H4 (cell line): ENCODE results near the gene KCND1. TPM values are rescaled to one million over a fixed set of nuclear protein-coding genes. Genes with fewer than 3 reads are reported as not detected.
"Not testable (repeated sequence)": the region's sequence is repeated elsewhere in the genome, so short reads cannot be mapped to it uniquely, and the experiment has no call there.

Source experiments
- DNase-seq: peaks from one replicate; pipeline ENCODE4 v3.0.0-alpha.2; 2015; ENCODE audit warnings: low spot score
- total RNA-seq: library from RNA; depleted of rRNA; stranded (reverse); fragments of >200 nt; shearing (Covaris generic); gene quantifications from 2 replicates; pipeline ENCODE4 v1.2.3, GENCODE V29; 2014; rRNA removed

KCND1 gene
- 0.12 TPM in 1 of 2 replicates, not detected in the other for total RNA-seq

DNA sequence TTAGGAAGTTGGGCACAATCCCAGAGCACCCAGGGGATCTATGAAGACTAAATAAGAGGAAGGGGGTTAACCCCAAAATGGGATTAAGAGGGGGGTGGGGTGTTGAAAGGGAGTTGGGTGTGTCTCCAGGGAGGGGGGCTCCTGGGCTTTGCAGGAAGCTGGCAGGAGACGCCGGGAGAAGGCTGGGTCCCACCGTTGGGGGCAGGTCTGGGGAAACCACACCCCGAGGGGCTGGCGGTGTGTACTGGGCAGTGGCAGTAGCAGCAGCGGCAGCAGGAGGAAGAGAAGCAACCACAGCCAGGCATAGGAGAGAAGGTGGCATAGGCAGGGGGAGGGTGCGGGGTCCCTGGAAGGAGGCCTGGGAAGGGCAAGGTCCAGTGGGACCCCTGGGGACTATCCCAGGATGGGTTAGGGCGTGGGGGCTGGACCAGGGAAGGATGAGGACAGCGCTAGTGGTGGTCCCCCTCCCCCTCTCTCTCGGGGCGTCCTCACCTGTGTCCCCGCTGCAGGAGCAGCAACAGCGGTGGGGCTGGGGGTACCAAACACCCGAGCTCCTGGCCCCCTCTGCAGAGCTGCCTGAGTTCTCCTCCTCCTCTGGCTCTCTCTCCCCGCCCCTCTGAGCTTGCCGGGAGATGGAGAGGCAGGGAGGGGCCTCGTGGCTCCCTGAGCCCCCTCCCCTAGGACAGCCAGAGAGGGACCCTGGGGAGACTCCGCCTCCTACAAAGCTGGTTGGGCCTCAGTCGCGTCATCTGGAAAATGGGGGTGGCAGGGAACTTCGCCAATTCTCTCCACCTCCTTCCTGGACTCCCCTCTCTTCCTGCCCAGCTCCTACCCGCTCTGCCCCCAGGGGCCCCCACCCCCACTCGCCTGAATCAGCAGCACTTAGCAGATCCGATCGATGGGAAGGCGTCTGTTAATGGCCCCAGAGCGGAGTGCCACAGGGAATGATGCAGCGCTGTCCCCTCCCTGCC is at the start of gene KCND1:
Gene KCND1 (minus strand): TSS at position 596 of the 971 bp plus-strand sequence. CDS start 1,573 bp downstream, outside the sequence.
- no peak for DNase-seq

DNA sequence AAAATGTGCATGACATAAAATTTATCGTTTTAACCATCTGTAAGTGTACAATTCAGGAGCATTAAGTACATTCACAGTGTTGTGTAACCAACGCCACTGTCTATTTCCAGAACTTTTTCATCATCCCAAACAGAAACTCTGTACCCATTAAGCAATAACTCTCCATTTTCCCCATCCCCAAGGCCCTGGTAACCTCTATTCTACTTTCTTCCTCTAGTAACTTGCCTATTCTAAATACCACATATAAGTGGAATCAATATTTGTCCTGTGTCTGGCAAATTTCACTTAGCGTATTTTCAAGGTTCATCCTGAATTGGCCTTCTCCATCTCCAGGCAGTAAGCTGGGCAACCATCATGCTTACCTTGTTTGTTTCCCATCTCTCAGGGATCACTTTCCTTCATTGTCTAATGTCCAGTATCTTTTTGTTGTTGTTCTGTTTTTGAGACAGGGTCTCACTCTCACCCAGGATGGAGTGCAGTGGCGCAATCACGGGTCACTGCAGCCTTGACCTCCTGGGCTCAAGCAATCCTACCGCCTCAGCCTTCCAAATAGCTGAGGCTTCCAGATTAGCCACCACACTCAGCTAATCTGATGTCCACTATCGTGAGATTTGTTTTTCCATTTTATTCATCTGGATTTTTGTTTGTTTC is 48.1 kb upstream of the KCND1 start:
- no peak for DNase-seq

DNA sequence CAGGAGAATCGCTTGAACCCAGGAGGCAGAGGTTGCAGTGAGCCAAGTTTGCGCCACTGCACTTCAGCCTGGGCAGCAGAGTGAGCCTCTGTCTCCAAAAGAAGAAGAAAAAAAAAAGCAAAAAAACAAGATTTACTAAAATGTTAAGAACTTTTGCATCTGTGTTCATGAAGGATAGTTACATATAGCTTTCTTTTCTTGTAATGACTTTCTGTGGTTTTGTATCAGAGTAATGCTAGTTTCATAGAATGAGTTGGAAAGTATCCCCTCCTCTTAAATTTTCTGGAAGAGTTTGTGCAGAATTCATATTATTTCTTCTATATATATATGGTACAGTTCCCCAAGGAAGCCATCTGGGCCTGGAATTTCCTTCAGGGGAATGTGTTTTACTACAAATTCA is 47.4 kb upstream of the KCND1 start:
- no peak for DNase-seq

DNA sequence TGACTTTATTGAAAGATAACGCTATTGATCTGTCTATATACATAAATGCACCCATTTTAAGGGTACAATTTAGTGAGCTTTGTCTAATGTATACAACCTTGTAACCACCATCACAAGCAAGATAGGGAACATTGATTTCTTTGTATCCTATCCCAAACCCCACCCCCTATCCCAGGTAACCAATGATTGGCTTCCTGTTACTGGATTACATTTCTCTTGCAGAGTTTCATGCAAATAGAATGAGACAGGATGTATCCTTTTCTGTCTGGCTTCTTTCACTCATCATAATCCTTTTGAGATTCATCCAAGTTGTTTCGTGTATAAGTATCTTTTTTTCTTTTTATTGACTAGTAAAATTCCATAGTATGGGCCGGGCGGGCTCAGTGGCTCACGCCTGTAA is 32.1 kb upstream of the KCND1 start:
- no peak for DNase-seq

DNA sequence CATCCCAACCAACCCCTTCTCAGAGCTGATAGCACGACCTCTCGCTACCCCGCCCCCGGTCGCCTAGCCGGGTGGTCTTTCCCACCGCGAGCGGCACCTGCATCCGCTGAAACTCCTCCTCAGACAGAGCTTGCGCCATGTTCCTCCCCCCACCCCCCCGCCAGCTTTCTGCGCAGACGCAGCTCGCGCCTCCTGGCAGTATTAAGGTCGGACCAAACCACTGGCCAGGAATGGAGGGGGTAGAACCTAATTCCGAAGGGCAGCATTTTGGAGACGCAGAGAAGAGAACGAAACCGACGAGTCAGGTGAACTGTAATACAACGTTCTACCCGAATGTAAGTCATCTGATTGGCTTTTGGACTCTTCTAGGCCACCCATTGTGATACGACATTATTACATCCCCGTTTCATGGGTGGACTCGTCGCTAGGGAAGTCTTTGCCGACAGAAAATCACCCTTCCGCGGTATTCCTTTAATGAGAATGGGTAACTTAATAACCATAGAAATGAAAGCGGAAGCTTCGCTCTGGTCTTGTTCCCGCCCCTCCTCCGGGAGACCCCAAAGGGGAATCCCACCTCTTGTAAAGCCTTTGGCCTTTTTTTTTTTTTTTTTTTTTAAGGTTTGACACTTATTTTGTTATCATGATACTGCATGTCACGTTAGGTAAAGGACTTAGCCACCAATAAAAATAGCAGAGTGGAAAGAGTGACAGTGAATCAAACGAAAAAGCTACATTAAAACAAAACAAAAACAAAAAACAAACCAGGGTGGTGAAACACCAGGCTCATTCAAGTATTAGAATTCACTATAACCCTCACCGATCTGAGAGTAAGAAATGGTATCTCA is 30.7 kb upstream of the KCND1 start, which contains the start of gene GRIPAP1:
Gene GRIPAP1 (minus strand): TSS at position 174 of the 845 bp plus-strand sequence. CDS start 35 bp downstream, at position 139.
- peak; percentile 88 for DNase-seq

DNA sequence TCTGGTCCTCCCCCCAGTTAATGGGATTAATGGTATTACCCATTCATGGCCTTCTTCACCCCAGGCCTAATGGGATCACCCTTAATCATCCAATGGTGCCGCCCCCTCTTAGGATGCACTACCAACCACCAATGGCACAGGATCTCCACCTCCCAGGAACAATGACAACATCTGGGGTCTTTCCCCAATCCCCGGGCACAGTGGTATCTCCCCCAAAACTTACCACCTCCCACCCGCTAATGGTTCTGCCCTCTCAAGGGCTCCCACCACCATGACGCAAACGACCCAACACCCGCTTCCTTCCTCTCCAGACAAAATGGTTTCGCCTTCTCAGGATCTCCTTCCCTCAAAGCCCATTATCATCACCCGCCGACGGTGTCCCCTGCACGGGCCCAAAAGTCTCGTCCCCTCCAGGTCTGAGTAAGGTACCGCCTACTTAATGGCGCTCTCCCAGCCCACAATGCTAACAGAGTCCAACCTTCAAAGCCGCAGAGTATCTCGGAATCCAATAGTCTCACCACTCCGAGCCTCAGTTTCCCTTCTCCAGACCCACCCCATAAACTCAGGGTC is 30.0 kb upstream of the KCND1 start:
- DNase-seq: no peak

DNA sequence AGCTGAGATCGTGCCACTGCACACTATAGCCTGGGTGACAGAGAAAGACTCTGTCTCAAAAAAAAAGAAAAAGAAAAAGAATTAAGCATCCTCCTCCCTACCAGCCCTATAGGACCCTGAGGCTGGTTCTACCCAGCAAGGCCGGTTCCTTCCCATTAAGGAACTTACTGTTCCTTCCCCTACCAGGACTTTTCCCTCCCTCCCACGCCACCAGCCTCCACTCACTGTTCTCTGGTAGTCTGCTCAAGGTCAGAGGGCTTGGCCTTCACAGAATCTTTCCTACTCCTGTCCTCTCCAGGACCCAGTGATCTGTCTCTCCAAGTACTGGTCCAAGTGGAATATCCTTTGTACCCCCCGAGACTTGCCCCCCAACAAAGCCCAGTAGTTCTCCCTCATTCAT is 29.0 kb upstream of the KCND1 start:
- DNase-seq: no peak

DNA sequence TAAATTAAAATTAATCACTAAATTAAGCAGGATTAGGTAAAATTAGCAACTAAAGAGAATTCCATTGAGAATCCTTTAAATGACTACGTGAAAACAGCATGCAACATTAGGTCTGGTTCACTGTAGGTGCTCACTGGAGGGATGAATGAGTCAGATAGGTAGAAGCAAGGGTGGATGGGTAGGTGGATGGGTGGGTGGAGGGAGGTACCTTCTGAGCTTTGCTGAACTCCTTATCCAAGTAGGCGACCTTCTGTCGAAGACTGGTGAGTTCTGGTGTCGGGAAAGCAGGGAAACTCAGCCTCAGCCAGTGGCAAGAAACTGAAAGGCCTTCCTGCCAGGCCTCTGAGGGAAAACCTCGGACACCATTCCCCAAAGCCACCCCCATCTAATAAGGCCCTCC is 27.4 kb upstream of the KCND1 start:
- DNase-seq: no peak

DNA sequence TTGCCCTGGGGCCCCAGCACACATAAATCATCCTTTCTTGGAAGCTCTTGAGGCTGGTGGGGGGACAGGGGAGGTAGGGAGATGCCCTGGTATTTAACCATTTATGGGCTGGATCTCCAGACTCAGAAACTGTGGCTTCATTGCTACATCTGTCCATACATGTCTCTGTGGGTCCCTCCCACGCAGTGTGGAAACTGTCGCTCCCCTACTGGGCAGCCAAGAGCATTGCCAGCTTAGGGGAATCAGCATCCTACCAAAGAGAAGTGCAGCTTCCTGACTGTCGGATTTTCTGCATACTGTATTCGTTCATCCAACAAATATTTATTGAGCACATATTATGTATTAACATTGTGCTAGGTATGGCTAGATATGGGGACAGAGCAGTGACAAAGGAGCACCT is 26.7 kb upstream of the KCND1 start:
- DNase-seq: no peak

DNA sequence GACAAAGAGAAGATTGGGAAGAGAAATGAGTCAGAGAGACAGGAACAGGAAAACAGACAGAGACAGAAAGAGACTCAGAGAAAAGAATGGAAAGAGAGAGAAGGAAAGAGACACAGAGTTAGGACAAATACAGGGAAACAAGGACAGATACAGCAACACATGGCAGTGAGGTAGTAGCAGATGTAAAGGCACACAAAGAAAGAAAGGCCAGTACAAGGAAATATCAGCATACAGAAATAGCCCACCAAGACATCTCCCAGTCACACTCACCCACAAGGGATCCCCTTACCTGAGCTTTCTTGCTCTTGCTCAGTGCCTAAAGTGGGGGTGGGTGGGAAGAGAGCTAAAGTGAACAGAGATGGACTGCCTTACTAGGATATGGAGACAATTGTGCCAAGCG is 26.2 kb upstream of the KCND1 start:
- no peak for DNase-seq

DNA sequence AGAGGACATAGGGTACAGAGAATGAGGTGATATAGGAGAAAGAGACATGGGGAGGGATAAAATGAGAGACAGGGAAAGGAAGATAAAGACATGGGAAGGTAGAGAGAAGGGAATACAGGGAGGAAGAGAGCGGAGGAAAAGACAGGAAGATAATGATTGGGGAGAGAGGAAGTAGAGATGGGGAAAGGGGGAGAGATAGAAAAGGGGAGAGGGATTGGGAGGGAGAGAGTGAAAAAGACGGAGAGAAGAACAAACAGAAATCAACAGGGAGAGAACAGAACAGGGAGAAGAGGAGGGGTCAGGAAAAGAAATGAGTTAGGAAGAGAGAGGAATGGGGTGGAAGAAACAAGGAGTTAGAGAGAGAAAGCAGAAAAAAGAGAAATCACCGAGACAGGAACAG is 25.8 kb upstream of the KCND1 start:
- no peak for DNase-seq

DNA sequence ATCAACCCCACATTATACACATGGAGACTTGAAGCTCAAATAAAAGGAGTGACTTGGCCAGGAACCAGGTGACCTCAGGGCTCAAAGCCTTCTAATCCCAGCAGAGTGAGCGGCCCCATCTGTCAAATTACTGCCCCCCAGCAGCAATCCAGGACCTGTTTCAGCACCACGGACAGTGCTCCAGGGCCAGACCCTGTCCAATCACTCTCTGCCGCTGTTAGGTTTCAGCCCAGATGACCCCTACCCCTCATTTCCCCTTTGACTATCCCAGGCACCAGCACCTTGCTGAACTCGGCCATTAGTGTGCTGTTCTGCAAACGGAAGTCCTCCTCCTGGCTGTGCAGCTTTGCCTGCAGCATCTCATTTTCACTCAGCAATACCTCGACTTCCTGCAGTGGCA is 25.3 kb upstream of the KCND1 start:
- no peak for DNase-seq

DNA sequence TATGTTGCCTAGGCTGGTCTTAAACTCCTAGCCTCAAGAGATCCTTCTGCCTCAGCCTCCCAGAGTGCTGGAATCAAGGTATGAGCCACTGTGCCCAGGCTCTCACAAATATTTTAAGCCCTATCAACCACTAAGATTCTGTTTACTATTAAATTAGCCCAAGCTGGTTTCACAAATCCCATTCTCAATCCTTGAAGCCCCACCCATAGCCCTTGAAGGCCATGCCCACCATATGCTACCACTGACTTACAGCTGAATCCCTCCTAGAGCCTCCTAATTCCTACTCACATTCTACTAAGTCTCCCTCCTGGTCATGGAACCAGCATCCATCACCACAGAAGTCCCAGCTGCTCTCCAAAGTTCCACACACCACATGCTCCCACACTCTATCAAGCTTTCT is 20.7 kb upstream of the KCND1 start:
- no peak for DNase-seq

DNA sequence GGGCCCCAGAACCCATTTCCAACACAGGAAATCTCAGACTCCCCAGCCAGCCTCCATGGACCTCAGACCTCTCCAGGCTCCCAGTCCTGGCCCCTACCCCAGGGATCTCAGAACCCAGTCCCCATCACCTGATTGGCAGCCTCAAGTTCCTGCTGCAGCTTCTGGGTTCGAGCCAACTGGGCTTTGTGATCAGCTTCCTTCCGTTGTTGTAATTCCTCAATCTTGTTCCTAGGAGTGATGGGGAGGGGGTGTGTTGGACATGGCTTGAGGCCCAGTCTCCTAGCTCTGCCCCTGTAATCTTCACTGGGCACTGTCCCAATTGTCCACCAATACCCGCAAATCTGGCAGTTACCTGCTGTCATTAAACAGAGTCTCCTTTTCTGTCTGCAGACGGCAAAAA is 17.8 kb upstream of the KCND1 start:
- no peak for DNase-seq

DNA sequence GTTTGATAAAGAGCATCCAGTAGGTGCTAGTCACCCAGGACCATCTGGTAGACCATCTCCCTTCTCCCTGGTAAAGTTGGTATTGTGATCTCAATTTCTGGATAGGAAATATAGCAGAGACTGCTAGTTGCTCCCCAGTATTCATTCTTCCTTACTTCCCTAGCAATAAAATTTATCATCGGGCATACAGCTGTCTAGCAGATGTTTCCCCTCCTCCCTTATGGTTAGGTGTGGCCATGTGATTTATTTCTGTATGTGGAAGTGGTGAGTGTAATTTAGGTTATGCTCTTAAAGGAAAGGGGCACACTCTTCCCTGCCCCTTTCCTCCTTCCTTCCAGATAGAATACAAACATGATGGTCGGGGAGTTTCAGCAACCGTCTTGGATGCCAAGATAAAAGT is 12.3 kb upstream of the KCND1 start:
- no peak for DNase-seq

DNA sequence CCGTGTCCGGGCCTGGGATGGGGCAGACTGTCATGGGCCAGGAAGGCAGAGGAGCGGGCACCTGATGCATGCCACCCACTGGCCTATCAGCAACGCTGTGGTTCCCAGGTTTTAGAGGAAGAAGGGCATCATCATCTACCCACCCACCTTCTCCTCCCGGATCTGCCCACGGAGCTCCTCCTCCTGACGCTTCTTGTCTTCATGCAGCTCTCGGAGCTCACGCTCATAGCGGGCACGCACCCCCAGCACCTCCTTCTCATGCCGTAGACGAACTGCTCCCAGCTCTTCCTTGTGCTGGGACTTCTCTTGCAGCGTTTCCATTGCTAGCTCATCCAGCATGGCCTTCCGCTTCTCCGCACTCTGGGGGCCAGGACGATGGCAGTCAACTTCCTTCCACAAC is 11.4 kb upstream of the KCND1 start:
- no peak for DNase-seq

DNA sequence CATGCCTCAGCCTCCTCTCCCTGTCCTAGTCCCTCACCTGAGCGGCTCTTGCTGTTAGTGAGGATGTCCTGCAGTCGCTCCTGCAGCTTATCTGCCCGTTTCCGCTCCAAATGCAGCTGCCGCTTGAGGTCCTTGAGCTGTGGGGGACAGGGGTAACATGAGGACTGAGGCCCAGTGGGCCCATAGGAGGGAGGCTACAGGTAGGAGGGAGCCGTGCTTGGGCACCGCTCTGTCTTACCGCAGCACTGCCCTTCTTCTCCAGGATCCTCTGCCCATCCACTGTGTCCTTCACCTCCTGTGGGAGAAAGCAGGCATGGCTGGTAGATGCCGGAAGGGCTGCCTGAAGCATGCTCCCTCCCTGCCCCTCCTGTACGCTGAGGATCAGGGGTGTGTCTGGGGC is 9.5 kb upstream of the KCND1 start:
- no peak for DNase-seq

DNA sequence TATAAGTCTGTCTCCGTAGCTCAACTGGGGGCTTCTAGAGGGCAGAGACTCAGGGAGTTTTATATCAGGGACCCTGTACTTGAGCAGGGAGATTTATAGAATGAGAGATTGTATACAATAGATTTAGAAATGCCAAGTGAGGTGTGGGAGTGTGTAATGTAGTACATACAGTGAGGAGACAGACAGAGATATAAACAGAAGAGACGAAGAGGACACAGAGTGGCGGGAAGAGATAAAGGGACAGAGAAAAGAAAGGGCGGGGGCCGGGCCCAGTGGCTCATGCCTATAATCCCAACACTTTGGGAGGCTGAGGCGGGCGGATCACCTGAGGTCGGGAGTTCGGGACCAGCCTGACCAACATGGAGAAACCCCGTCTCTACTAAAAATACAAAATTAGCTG is 8.7 kb upstream of the KCND1 start:
- DNase-seq: not testable (repeated sequence)

DNA sequence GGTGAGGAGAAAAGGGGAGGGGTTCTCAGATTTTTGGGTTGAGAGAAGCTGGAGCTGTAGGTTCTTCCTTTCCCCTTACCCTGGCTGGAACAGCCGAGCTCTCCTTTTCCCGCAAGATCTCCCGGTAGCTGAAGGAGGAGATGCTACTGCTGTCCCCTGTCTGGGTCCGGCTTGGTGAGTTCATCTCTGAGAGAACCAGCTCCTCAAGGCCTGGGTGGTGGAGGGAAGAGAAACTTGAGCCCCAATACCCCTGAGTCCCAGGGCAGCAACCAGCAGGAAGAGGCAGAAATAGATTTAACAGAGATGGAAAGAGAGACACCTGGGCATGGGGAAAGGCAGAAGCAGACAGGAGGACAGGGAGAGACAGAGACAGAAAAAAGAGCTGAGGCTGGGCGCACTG is 6.6 kb upstream of the KCND1 start:
- no peak for DNase-seq

DNA sequence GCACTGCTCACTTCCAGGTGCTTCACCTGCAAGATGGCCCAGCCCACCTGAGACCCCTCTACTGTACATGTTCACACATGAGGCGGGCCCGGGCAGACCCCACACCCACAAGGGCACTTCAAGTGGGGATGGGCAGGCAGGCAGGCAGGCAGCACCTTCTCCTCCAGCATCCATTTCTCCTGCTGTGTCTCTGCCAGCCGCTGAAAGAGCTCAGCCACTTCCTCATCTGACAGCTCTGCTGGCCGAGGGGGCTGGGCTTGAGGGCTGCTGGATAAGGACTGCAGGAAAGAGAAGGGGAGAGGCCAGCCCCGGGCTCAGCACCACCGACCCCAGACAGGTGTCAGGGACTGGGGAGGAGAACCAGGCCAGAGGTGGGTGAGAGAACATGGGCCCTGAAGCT is 4.4 kb upstream of the KCND1 start:
- no peak for DNase-seq

DNA sequence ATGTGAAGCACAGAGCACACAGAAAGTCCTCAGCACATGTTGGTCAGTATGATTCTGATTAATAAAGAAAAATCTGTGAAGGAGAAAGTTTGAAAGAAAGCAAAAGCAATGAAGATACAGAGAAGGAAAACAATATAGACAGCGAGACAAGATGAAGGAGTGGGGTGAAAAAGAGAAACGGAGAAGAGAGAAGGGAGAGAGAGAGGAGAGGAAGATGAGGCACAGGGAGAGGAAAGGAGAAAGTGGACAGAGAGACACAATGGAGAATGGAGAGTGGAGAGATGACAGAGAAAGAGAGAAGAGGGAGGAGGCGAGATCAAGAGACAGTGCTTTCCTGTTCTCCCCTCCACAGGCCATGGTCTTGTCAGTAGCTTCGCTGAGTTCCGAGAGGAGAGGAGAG is 3.9 kb upstream of the KCND1 start:
- DNase-seq: no peak

DNA sequence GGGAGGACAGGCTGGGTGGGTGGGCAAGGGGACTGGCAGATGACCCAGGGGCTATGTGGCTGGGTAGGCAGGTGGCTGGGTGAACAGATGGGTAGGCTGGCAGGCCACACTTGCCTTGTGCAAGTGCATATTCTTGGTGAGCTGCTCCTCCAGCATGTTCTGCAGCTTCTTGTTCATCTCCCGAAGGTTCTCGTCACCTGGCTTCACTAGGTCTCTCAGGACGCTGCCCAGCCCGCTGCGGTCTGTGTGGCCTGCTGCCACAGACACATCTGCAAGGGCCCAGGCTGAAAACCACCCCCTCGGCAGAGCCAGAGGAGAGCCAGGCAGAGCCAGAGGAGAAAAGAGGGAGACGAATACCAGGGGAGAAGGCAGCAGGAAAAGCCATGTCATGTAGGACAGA is 3.4 kb upstream of the KCND1 start:
- DNase-seq: no peak
